Measurements from ENCODE around the gene PLXDC2. TPM values are rescaled to one million over a fixed set of nuclear protein-coding genes. Genes with fewer than 3 reads are reported as not detected.

PLXDC2 gene
- total RNA-seq, 1 donor from 2014 or later, result 94.1 TPM

GRCh38 chr10:19824381-19825342 is 8.4 kb downstream of the PLXDC2 start:
- DNase-seq (ENCODE audit: low spot score in 2 of 2), result no peak
- Histone ChIP-seq H3K4me1 (peaks cover 0 to 69% of the 10 kb centered on the region in 2 donors), H3K36me3 (no peaks in the 10 kb centered on the region), H3K27ac (peak overlapping the region; percentile 49 to 62), H3K27me3 (no peaks in the 10 kb centered on the region), H3K9me3 (no peaks in the 10 kb centered on the region), H3K4me3 (peak overlapping the region in 1 of 2 donors; percentile 3)
- intact Hi-C loops (cut with DNase I), result no loop called here
- TF ChIP-seq CTCF (IDR thresholded peaks at IDR 0.05), result no peak

GRCh38 chr10:19825700-19826099 is 9.5 kb downstream of the PLXDC2 start:
- Histone ChIP-seq H3K36me3 (no peaks in the 10 kb centered on the region), H3K27me3 (no peaks in the 10 kb centered on the region), H3K9me3 (peaks cover 0 to 3% of the 10 kb centered on the region in 2 donors), H3K4me1 (peaks cover 0 to 71% of the 10 kb centered on the region in 2 donors), H3K27ac (peak overlapping the region; percentile 49 to 62), H3K4me3 (peak overlapping the region; percentile 17 to 22)
- intact Hi-C loops (cut with DNase I), result no loop called here
- DNase-seq (ENCODE audit: low spot score in 2 of 2), result no peak
- no peak for TF ChIP-seq CTCF (IDR thresholded peaks at IDR 0.05)

DNA sequence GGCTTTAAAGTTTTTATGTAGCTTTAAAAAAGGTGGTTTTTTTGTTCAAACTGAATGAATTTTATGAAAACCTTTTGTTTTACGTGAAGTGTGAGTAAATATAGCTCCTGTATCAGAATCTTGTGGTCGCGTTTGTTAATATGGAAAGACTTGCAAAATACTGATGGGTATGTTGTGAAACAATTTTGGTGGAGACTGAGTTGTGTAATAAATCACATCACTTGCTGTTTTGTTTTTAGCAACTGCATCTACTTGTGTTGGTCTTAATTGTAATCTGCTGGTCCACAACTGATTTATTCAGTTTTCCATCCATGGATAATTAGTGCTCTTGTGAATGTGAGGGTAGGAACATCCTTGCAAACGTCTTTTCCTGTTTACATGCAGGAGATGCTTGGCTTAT is 10.5 kb downstream of the PLXDC2 start:
- no peak for DNase-seq (ENCODE audit: low spot score in 2 of 2)
- H3K36me3 ChIP-seq, result no peaks in the 10 kb centered on the region
- peaks cover 0 to 3% of the 10 kb centered on the region in 2 donors for H3K9me3 ChIP-seq
- peak overlapping the region; percentile 43 to 56 for H3K27ac ChIP-seq
- peak overlapping the region; percentile 16 to 34 for H3K4me3 ChIP-seq
- intact Hi-C loops (cut with DNase I), result no loop called here
- no peaks in the 10 kb centered on the region for H3K27me3 ChIP-seq
- TF ChIP-seq CTCF (IDR thresholded peaks at IDR 0.05), result no peak
- H3K4me1 ChIP-seq, result peaks cover 0 to 65% of the 10 kb centered on the region in 2 donors

DNA sequence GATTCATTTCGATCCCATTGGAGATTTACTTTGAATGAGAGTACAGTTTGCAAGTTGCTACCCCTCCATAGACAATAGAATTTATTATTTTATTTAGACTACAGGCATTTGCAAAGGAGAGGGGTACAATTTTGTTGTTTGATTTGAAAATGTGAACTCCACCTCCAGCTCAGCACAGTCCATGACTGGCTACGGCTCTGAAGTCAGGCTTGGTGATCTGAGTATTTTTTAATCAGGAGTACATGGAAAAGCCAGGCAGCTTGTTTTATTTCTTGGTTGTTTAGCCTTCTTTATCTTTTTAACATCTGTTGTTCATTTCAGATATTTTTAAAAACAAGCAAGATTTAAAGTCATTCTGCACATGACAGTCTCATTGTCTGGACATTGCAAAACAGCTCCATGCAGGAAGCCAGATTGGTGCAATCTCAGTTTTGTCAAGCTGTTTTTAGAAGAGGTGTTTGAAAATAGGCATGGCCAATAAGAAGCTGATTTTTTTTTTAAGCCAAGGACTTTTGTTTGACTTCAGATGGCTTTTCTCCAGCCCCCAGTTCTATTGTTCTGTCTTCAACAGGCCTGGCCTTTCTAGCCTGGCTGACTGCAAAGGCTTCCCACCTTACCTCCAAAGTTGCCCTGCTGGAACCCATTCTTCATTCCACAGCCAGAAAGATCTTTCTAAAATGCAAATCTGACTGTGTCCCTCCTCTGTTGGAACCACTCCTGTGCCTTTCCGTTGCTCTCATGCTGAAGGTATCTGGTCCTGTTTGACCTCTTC is 12.2 kb downstream of the PLXDC2 start:
- no peaks in the 10 kb centered on the region for H3K27me3 ChIP-seq
- DNase-seq (ENCODE audit: low spot score in 2 of 2), result no peak

More for the DNA sequence above, 12.2 kb downstream of the PLXDC2 start:
- H3K9me3 ChIP-seq, result peaks cover 0 to 3% of the 10 kb centered on the region in 2 donors
- TF ChIP-seq CTCF (IDR thresholded peaks at IDR 0.05), result no peak
- intact Hi-C loops (cut with DNase I), result no loop called here
- no peak overlapping the region for H3K4me3 ChIP-seq
- H3K27ac ChIP-seq, result peak overlapping the region; percentile 43 to 56
- H3K36me3 ChIP-seq, result no peaks in the 10 kb centered on the region
- peaks cover 0 to 68% of the 10 kb centered on the region in 2 donors for H3K4me1 ChIP-seq
